Neural cell (in vitro differentiated cells): Measurements from ENCODE around the gene FRMD4A. TPM values are rescaled to one million over a fixed set of nuclear protein-coding genes. Genes with fewer than 3 reads are reported as not detected.

Experiments used
- H2AFZ ChIP-seq: fragments of 200-600, 300-800 bp; sonication (generic), shearing (Covaris generic); 2 replicates; pipeline ENCODE4 v1.6.0; 2014; ENCODE audit warnings: low read depth, mild to moderate bottlenecking, antibody characterized with exemption, low read length, moderate library complexity
- H3F3A ChIP-seq: fragments of 200-600 bp; shearing (Covaris generic); 2 replicates; pipeline ENCODE4 v1.6.1; 2016; ENCODE audit warnings: mild to moderate bottlenecking, moderate library complexity, mixed read lengths, antibody characterized with exemption, low read length; ENCODE audit not compliant: insufficient read depth, poor library complexity, severe bottlenecking
- H3K27ac ChIP-seq: fragments of 200-600, 300-800 bp; sonication (generic), shearing (Covaris generic); 2 replicates; pipeline ENCODE4 v1.5.1; 2014; ENCODE audit warnings: mild to moderate bottlenecking, low read length, moderate library complexity
- H3K27me3 ChIP-seq: fragments of 300-800, 200-600 bp; sonication (generic), shearing (Covaris generic); 2 replicates; pipeline ENCODE4 v1.6.0; 2014; ENCODE audit warnings: mild to moderate bottlenecking, low read depth, low read length, moderate library complexity; ENCODE audit not compliant: insufficient read depth
- H3K36me3 ChIP-seq: fragments of 300-800, 200-600 bp; sonication (generic), shearing (Covaris generic); 2 replicates; pipeline ENCODE4 v1.5.1; 2014; ENCODE audit warnings: mild to moderate bottlenecking, antibody characterized with exemption, low read length, moderate library complexity; ENCODE audit not compliant: insufficient read depth
- H3K4me2 ChIP-seq: fragments of 300-800, 200-600 bp; sonication (generic), shearing (Covaris generic); 2 replicates; pipeline ENCODE4 v1.6.0; 2014; ENCODE audit warnings: mild to moderate bottlenecking, low read length
- H3K4me3 ChIP-seq: fragments of 300-800, 200-600 bp; sonication (generic), shearing (Covaris generic); 2 replicates; pipeline ENCODE4 v1.5.1; 2014; ENCODE audit warnings: mild to moderate bottlenecking, low read length, moderate library complexity
- H3K79me2 ChIP-seq: fragments of 200-600 bp; shearing (Covaris generic); replicated peaks from 2 replicates; pipeline ENCODE4 v1.6.0; 2014; ENCODE audit warnings: mild to moderate bottlenecking, low read length, moderate library complexity; ENCODE audit not compliant: insufficient read depth
- H3K9ac ChIP-seq: fragments of 300-800, 200-600 bp; sonication (generic), shearing (Covaris generic); 2 replicates; pipeline ENCODE4 v1.6.1; 2016; ENCODE audit warnings: mild to moderate bottlenecking, low read length, mixed read lengths
- H3K9me2 ChIP-seq: fragments of 200-600 bp; shearing (Covaris generic); 2 replicates; pipeline ENCODE4 v1.6.1; 2016; ENCODE audit warnings: mild to moderate bottlenecking, low read length, mixed read lengths; ENCODE audit not compliant: insufficient read depth
- H3K9me3 ChIP-seq: fragments of 200-600, 300-800 bp; sonication (generic), shearing (Covaris generic); 2 replicates; pipeline ENCODE4 v1.6.1; 2016; ENCODE audit warnings: mild to moderate bottlenecking, mixed run types, low read length, moderate library complexity, mixed read lengths
- H4K20me1 ChIP-seq: fragments of 200-600 bp; shearing (Covaris generic); 2 replicates; pipeline ENCODE4 v1.6.1; 2016; ENCODE audit warnings: mild to moderate bottlenecking, mixed run types; ENCODE audit not compliant: insufficient read depth
- EP300 ChIP-seq: fragments of 450-650 bp; conservative IDR thresholded peaks from 2 replicates; pipeline ENCODE4 v1.6.1; 2014; ENCODE audit warnings: antibody characterized with exemption, mild to moderate bottlenecking, moderate library complexity; ENCODE audit not compliant: poor library complexity, severe bottlenecking
- EZH2 ChIP-seq: fragments of 200-600, 300-800 bp; shearing (Covaris generic), sonication (generic); IDR thresholded peaks from 2 replicates; pipeline ENCODE4 v1.6.1; 2014; ENCODE audit warnings: antibody characterized with exemption, low read length, borderline replicate concordance, mild to moderate bottlenecking; ENCODE audit not compliant: insufficient read depth, poor library complexity, severe bottlenecking
- MXI1 ChIP-seq: fragments of 450-650 bp; conservative IDR thresholded peaks from 2 replicates; pipeline ENCODE4 v1.6.1; 2014; ENCODE audit warnings: antibody characterized with exemption, mild to moderate bottlenecking; ENCODE audit not compliant: poor library complexity, severe bottlenecking
- POLR2AphosphoS5 ChIP-seq: IDR thresholded peaks from 2 replicates; pipeline ENCODE4 v1.6.1; 2012
- RAD21 ChIP-seq: fragments of 450-650 bp; conservative IDR thresholded peaks from 2 replicates; pipeline ENCODE4 v1.6.1; 2014; ENCODE audit warnings: antibody characterized with exemption, mild to moderate bottlenecking, moderate library complexity
- SMC3 ChIP-seq: fragments of 450-650 bp; conservative IDR thresholded peaks from 2 replicates; pipeline ENCODE4 v1.6.1; 2014; ENCODE audit warnings: antibody characterized with exemption, mild to moderate bottlenecking, moderate library complexity; ENCODE audit not compliant: poor library complexity
- TAF1 ChIP-seq: IDR thresholded peaks from 2 replicates; pipeline ENCODE4 v1.6.1; 2012; ENCODE audit warnings: low read depth
- polyA plus RNA-seq: library from polyadenylated mRNA; depleted of rRNA; stranded (reverse); fragments of >200 nt; gene quantifications from 2 replicates; pipeline ENCODE4 v1.2.3, GENCODE V29; 2014
- TF ChIP-seq, protein P1 (sequence below): IDR thresholded peaks from 2 replicates; pipeline ENCODE4 v1.6.1; 2012; ENCODE audit warnings: borderline replicate concordance
- TF ChIP-seq, protein P2 (sequence below): fragments of 450-650 bp; IDR thresholded peaks from 2 replicates; pipeline ENCODE4 v1.5.1; 2014; ENCODE audit warnings: antibody characterized with exemption, mild to moderate bottlenecking, moderate library complexity; ENCODE audit not compliant: poor library complexity, severe bottlenecking

The FRMD4A gene
- polyA plus RNA-seq, 1 donor from 2014 or later: 36.5 TPM

DNA sequence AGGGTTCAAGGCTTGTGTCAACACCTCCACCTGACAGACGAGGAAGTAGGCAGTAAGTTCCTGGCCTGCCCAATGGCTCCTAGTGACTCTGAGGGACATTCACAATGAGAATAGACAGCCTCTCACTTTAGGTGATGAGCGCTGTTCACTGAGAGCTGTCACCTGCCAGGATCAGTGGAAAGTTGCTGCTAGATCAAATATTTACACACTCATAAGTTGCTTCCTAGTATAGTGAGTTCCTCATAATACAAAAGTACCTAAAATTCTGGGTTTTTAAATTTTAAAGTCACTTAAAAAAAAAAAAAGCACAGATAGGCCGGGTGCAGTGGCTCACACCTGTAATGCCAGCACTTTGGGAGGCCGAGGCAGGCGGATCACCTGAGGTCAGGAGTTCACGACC lies 423.2 kb downstream of the FRMD4A start:
- H4K20me1 ChIP-seq: no peaks in the 10 kb centered on the region
- H3K27ac ChIP-seq: no peak overlapping the region
- no peak overlapping the region for H2AFZ ChIP-seq
- H3K9me2 ChIP-seq: no peaks in the 10 kb centered on the region
- H3K4me3 ChIP-seq: no peak overlapping the region
- H3K36me3 ChIP-seq: no peaks in the 10 kb centered on the region
- H3K9me3 ChIP-seq: peaks cover 3% of the 10 kb centered on the region
- no peak overlapping the region for H3K9ac ChIP-seq
- H3K4me2 ChIP-seq: no peak overlapping the region
- TF ChIP-seq MXI1 (no peak), EP300 (no peak), TAF1 (no peak), EZH2 (no peak)
- TF ChIP-seq, protein P1, sequence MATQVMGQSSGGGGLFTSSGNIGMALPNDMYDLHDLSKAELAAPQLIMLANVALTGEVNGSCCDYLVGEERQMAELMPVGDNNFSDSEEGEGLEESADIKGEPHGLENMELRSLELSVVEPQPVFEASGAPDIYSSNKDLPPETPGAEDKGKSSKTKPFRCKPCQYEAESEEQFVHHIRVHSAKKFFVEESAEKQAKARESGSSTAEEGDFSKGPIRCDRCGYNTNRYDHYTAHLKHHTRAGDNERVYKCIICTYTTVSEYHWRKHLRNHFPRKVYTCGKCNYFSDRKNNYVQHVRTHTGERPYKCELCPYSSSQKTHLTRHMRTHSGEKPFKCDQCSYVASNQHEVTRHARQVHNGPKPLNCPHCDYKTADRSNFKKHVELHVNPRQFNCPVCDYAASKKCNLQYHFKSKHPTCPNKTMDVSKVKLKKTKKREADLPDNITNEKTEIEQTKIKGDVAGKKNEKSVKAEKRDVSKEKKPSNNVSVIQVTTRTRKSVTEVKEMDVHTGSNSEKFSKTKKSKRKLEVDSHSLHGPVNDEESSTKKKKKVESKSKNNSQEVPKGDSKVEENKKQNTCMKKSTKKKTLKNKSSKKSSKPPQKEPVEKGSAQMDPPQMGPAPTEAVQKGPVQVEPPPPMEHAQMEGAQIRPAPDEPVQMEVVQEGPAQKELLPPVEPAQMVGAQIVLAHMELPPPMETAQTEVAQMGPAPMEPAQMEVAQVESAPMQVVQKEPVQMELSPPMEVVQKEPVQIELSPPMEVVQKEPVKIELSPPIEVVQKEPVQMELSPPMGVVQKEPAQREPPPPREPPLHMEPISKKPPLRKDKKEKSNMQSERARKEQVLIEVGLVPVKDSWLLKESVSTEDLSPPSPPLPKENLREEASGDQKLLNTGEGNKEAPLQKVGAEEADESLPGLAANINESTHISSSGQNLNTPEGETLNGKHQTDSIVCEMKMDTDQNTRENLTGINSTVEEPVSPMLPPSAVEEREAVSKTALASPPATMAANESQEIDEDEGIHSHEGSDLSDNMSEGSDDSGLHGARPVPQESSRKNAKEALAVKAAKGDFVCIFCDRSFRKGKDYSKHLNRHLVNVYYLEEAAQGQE: no peak
- TF ChIP-seq, protein P2, sequence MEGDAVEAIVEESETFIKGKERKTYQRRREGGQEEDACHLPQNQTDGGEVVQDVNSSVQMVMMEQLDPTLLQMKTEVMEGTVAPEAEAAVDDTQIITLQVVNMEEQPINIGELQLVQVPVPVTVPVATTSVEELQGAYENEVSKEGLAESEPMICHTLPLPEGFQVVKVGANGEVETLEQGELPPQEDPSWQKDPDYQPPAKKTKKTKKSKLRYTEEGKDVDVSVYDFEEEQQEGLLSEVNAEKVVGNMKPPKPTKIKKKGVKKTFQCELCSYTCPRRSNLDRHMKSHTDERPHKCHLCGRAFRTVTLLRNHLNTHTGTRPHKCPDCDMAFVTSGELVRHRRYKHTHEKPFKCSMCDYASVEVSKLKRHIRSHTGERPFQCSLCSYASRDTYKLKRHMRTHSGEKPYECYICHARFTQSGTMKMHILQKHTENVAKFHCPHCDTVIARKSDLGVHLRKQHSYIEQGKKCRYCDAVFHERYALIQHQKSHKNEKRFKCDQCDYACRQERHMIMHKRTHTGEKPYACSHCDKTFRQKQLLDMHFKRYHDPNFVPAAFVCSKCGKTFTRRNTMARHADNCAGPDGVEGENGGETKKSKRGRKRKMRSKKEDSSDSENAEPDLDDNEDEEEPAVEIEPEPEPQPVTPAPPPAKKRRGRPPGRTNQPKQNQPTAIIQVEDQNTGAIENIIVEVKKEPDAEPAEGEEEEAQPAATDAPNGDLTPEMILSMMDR: no peak
- no peaks in the 10 kb centered on the region for H3K79me2 ChIP-seq
- no peaks in the 10 kb centered on the region for H3K27me3 ChIP-seq
- H3F3A ChIP-seq: no peaks in the 10 kb centered on the region

DNA sequence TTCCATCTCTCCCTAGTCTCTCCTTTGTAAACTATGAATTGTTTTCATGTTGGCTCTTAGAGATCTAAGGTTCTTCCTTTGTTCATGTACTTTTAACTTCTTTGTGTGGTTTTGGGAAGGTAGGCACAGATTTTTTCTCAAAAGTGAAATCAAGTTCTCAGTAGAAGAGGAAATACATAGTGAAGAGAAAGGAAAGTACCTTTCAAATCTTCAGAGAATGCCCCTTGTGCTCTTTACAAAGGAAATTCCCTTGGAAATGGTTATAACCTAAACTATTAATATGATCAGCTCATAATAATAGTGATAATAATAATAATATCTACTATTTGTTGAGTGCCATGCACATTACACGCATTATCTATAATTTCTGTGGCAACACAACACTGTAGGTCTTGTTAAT lies 425.4 kb downstream of the FRMD4A start:
- Histone ChIP-seq H3K36me3 (no peaks in the 10 kb centered on the region), H3K27ac (no peak overlapping the region)
- no peak for TF ChIP-seq TAF1
- TF ChIP-seq POLR2AphosphoS5: no peak
- TF ChIP-seq SMC3: no peak
- TF ChIP-seq MXI1: no peak
- no peak for TF ChIP-seq RAD21
- TF ChIP-seq EP300: no peak
- TF ChIP-seq, protein P1: no peak
- no peak for TF ChIP-seq EZH2
- TF ChIP-seq, protein P2: no peak

More for the DNA sequence above, 425.4 kb downstream of the FRMD4A start:
- no peaks in the 10 kb centered on the region for H3K27me3 ChIP-seq
- H2AFZ ChIP-seq: no peak overlapping the region
- H3F3A ChIP-seq: no peaks in the 10 kb centered on the region
- no peak overlapping the region for H3K4me2 ChIP-seq
- H3K9me2 ChIP-seq: no peaks in the 10 kb centered on the region
- peaks cover 3% of the 10 kb centered on the region for H3K9me3 ChIP-seq
- H3K4me3 ChIP-seq: no peak overlapping the region
- no peak overlapping the region for H3K9ac ChIP-seq
- no peaks in the 10 kb centered on the region for H3K79me2 ChIP-seq
- H4K20me1 ChIP-seq: no peaks in the 10 kb centered on the region
